ENCODE measurements around the gene RIN1. TPM values are rescaled to one million over a fixed set of nuclear protein-coding genes. Genes with fewer than 3 reads are reported as not detected.

Gene RIN1
- total RNA-seq, 2 experiments from 2014 or later = 2.0 to 2.6 TPM

GRCh38 chr11:66294626-66295620 is 41.3 kb downstream of the RIN1 start:
- Mint-ChIP-seq H3K36me3 (ENCODE audit: low read depth) (no peaks in the 10 kb centered on the region), H3K27ac (no peak overlapping the region), H3K9me3 (no peaks in the 10 kb centered on the region), H3K4me1 (ENCODE audit: low read depth) (peaks cover 15% of the 10 kb centered on the region), H3K4me3 (no peak overlapping the region), H3K27me3 (ENCODE audit: low read depth) (peaks cover 18% of the 10 kb centered on the region)
- DNase-seq = no peak
- CTCF ChIA-PET = interaction anchor here (1.2 to 1.5 kb wide), 2 partner anchors 17 kb away, joined by 3 read pairs; no protein-coding TSS in a partner anchor
- intact Hi-C loops (cut with micrococcal nuclease) = no loop called here

- Mint-ChIP-seq H3K27ac (no peak overlapping the region), H3K27me3 (ENCODE audit: low read depth) (peaks cover 18% of the 10 kb centered on the region), H3K4me3 (no peak overlapping the region), H3K9me3 (no peaks in the 10 kb centered on the region), H3K4me1 (ENCODE audit: low read depth) (peaks cover 23% of the 10 kb centered on the region), H3K36me3 (ENCODE audit: low read depth) (no peaks in the 10 kb centered on the region)
- DNase-seq = no peak
- CTCF ChIA-PET = interaction anchor here (1.2 kb wide), 1 partner anchor 18 kb away, joined by 3 read pairs; no protein-coding TSS in a partner anchor
- intact Hi-C loops (cut with micrococcal nuclease) = no loop called here
Measured at GRCh38 chr11:66293777-66294625, 42.2 kb downstream of the RIN1 start.

GRCh38 chr11:66293352-66293751 is 42.9 kb downstream of the RIN1 start:
- intact Hi-C loops (cut with micrococcal nuclease) = no loop called here
- H3K27me3 Mint-ChIP-seq (ENCODE audit: low read depth) = peaks cover 18% of the 10 kb centered on the region
- H3K36me3 Mint-ChIP-seq (ENCODE audit: low read depth) = no peaks in the 10 kb centered on the region
- no peak for DNase-seq
- H3K9me3 Mint-ChIP-seq = no peaks in the 10 kb centered on the region
- H3K27ac Mint-ChIP-seq = no peak overlapping the region
- no peak overlapping the region for H3K4me3 Mint-ChIP-seq
- H3K4me1 Mint-ChIP-seq (ENCODE audit: low read depth) = peaks cover 24% of the 10 kb centered on the region
- CTCF ChIA-PET = interaction anchor here (1.2 kb wide), 1 partner anchor 18 kb away, joined by 3 read pairs; no protein-coding TSS in a partner anchor

GRCh38 chr11:66292543-66293332 is 43.5 kb downstream of the RIN1 start:
- Mint-ChIP-seq H3K27ac (no peak overlapping the region), H3K4me1 (ENCODE audit: low read depth) (peaks cover 29% of the 10 kb centered on the region), H3K36me3 (ENCODE audit: low read depth) (no peaks in the 10 kb centered on the region), H3K27me3 (ENCODE audit: low read depth) (peaks cover 18% of the 10 kb centered on the region), H3K9me3 (no peaks in the 10 kb centered on the region), H3K4me3 (peak overlapping the region; percentile 40)
- CTCF ChIA-PET = no interaction called here
- DNase-seq = no peak
- intact Hi-C loops (cut with micrococcal nuclease) = no loop called here

GRCh38 chr11:66291706-66292542 is 44.3 kb downstream of the RIN1 start, which contains the start of gene TMEM151A:
Gene TMEM151A (plus strand): TSS chr11:66291894. CDS start chr11:66292014, 120 bp downstream.
- Mint-ChIP-seq H3K4me3 (peak within 1 kb of the TSS; percentile 40), H3K9me3 (no peaks in the 10 kb centered on the region)
- DNase-seq = no peak

GRCh38 chr11:66291303-66291705 is 44.9 kb downstream of the RIN1 start:
- H3K36me3 Mint-ChIP-seq (ENCODE audit: low read depth) = no peaks in the 10 kb centered on the region
- H3K9me3 Mint-ChIP-seq = no peaks in the 10 kb centered on the region
- intact Hi-C loops (cut with micrococcal nuclease) = no loop called here
- H3K27me3 Mint-ChIP-seq (ENCODE audit: low read depth) = peaks cover 18% of the 10 kb centered on the region
- H3K4me1 Mint-ChIP-seq (ENCODE audit: low read depth) = peaks cover 35% of the 10 kb centered on the region
- H3K27ac Mint-ChIP-seq = no peak overlapping the region
- H3K4me3 Mint-ChIP-seq = no peak overlapping the region
- DNase-seq = no peak
- CTCF ChIA-PET = interaction anchor here (1.0 kb wide), 1 partner anchor 20 kb away, joined by 3 read pairs; no protein-coding TSS in a partner anchor

More at GRCh38 chr11:66291706-66292542, 44.3 kb downstream of the RIN1 start, which contains the start of gene TMEM151A:
- H3K36me3 Mint-ChIP-seq (ENCODE audit: low read depth) = no peaks in the 10 kb centered on the region
- intact Hi-C loops (cut with micrococcal nuclease) = no loop called here
- peaks cover 18% of the 10 kb centered on the region for H3K27me3 Mint-ChIP-seq (ENCODE audit: low read depth)
- CTCF ChIA-PET = interaction anchor here (1.0 kb wide), 1 partner anchor 20 kb away, joined by 3 read pairs; no protein-coding TSS in a partner anchor
- peaks cover 33% of the 10 kb centered on the region for H3K4me1 Mint-ChIP-seq (ENCODE audit: low read depth)
- H3K27ac Mint-ChIP-seq = no peak within 1 kb of the TSS

GRCh38 chr11:66290330-66290621 is 46.0 kb downstream of the RIN1 start:
- Mint-ChIP-seq H3K4me3 (peak overlapping the region; percentile 81), H3K36me3 (ENCODE audit: low read depth) (no peaks in the 10 kb centered on the region), H3K27me3 (ENCODE audit: low read depth) (peaks cover 18% of the 10 kb centered on the region), H3K9me3 (no peaks in the 10 kb centered on the region), H3K27ac (no peak overlapping the region), H3K4me1 (ENCODE audit: low read depth) (peaks cover 35% of the 10 kb centered on the region)
- no peak for DNase-seq
- CTCF ChIA-PET = no interaction called here
- intact Hi-C loops (cut with micrococcal nuclease) = no loop called here

- peak overlapping the region; percentile 65 for H3K27ac Mint-ChIP-seq
- no peaks in the 10 kb centered on the region for H3K36me3 Mint-ChIP-seq (ENCODE audit: low read depth)
- H3K4me3 Mint-ChIP-seq = peak overlapping the region; percentile 81
- no peaks in the 10 kb centered on the region for H3K9me3 Mint-ChIP-seq
- CTCF ChIA-PET = interaction anchor here (0.8 to 1.6 kb wide), 5 partner anchors 8 to 405 kb away, joined by 3 to 7 read pairs (median 3); no protein-coding TSS in a partner anchor
- intact Hi-C loops (cut with micrococcal nuclease) = loop anchor here (1.0 to 2.0 kb wide), 6 partner anchors 21 to 191 kb away; partner anchors contain the start of genes BRMS1, DPP3, NPAS4 and RAB1B
- DNase-seq = peak; percentile 87
- H3K4me1 Mint-ChIP-seq (ENCODE audit: low read depth) = peaks cover 35% of the 10 kb centered on the region
- peaks cover 18% of the 10 kb centered on the region for H3K27me3 Mint-ChIP-seq (ENCODE audit: low read depth)
Measured at GRCh38 chr11:66289548-66290329, 46.5 kb downstream of the RIN1 start.

- peak within 1 kb of the TSS; percentile 81 for H3K4me3 Mint-ChIP-seq
- no peaks in the 10 kb centered on the region for H3K36me3 Mint-ChIP-seq (ENCODE audit: low read depth)
- CTCF ChIA-PET = interaction anchor here (0.6 to 1.6 kb wide), 9 partner anchors 9 to 404 kb away, joined by 3 to 7 read pairs (median 3); no protein-coding TSS in a partner anchor
- H3K27ac Mint-ChIP-seq = peak within 1 kb of the TSS; percentile 70
- intact Hi-C loops (cut with micrococcal nuclease) = loop anchor here (1.0 to 2.0 kb wide), 6 partner anchors 21 to 192 kb away; partner anchors contain the start of genes BRMS1, DPP3, NPAS4 and RAB1B
- peaks cover 18% of the 10 kb centered on the region for H3K27me3 Mint-ChIP-seq (ENCODE audit: low read depth)
- no peaks in the 10 kb centered on the region for H3K9me3 Mint-ChIP-seq
- DNase-seq = peak; percentile 99
- peaks cover 35% of the 10 kb centered on the region for H3K4me1 Mint-ChIP-seq (ENCODE audit: low read depth)
Measured at GRCh38 chr11:66288671-66289547, 47.3 kb downstream of the RIN1 start, which contains the start of gene YIF1A. Gene YIF1A (minus strand): TSS chr11:66289143. CDS start chr11:66288985, 158 bp downstream.
